Skin epidermis (tissue), 12 donors: ENCODE data around the gene MACROD2.

ENCODE experiments used
- H3K27ac ChIP-seq, 21 experiments: fragments of 200-600 bp; sonication (generic) in 11 of 21; one replicate each; pipeline ENCODE4 v1.5.0; 2020; ENCODE audit warnings: mild to moderate bottlenecking in 3 of 21, inconsistent platforms in 2 of 21, moderate library complexity in 2 of 21
- H3K4me3 ChIP-seq, 7 experiments: fragments of 200-600 bp; sonication (generic) in 2 of 7; one replicate each; pipeline ENCODE4 v1.5.0; 2020; ENCODE audit warnings: inconsistent platforms in 2 of 7, mild to moderate bottlenecking in 2 of 7, moderate library complexity in 1 of 7

Gene MACROD2

DNA sequence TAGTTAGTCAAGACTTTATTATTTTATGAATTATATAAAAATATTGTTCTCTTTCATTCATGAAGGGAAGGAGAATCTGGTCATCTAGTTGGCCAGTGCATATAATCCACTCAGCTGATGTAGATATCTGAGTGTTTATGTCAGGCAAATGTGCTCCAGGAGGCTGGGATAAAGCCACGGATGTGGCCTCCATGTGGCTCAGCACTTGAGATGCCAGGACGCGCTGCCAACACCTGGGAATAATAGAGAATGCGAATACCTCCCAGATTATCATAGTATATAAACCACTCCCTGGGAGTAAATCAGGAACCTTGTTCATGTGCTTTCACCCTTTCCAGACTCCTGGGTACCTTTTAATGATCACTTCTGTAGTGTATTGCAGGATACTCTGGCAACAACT is 1571.9 kb downstream of the MACROD2 start:
- H3K27ac ChIP-seq = no peak overlapping the region

DNA sequence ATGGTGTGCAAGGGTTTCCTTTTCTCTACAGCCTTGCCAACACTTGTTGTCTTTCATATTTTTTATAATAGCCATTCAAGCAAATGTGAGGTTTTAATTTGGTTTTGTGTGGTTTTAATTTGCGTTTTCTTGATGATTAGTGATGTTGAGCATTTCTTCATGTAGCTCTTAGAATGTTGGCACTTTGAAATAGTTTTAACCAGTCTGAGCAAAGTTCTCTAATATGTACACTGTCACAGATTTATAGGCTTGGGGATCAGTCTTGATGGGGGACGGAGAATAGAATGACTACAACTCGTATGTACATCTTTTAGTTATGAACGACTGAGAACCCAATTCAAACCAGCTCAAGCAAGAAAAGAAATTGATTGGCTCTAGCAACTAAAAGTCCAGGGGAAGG is 1574.8 kb downstream of the MACROD2 start:
- H3K27ac ChIP-seq = no peak overlapping the region
- H3K4me3 ChIP-seq = no peak overlapping the region

More for the DNA sequence above, 1571.9 kb downstream of the MACROD2 start:
- no peak overlapping the region for H3K4me3 ChIP-seq

DNA sequence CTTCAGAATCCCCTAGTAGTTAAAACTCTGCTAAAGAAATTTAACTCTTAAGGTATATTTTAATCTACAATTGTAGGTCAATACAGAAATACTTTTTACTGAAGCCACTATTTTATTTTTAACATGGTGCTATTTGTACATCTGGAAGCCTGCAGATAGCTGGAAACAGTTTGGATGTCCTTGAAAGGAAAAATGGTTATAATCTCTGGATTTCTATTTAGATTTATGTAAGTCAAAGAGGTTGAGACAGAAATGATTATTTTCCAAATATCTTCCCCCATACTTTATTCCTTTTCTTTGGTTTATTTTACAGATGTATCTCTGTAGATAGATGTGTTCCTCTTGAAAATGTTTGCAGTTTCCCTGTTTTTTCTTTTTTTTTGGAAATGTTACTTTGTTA is 1575.7 kb downstream of the MACROD2 start:
- no peak overlapping the region for H3K27ac ChIP-seq
- no peak overlapping the region for H3K4me3 ChIP-seq

DNA sequence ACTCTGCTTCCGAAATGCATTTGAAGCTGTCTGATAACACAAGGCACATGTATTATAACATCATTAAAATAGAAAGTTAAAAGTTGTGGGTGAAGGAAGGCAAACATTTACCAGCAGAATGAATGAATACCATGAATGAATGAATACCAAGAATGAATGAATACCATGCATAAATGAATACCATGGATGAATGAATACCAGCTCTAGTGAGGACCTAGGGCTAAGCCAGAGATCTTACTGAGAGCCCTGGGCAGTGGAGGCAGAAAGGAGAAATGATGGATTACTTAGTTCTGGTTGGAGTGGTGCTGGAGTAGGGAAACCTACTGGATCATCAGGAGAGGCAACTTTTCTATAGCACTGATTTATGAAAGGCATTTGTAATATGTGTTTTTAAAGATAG is 1579.9 kb downstream of the MACROD2 start:
- no peak overlapping the region for H3K27ac ChIP-seq
- H3K4me3 ChIP-seq = no peak overlapping the region

DNA sequence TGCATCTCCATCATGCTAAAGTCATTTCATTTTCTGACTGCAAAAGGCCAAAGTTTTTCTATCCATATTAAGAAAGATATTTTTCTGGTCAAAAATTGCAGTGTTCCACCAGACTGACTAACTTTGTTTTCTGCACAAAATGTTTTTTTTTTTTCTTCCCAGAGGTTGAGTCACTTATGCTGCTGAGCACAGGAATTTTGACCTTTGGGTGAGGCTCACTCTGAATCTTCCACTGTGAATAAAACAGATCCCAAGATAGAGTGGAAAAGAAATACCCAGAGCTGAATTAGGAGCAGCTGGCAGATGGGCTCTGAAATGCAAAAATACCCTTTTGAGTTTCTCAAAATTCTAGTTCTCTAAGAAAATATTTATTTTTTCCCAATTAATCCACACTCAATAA is 1581.1 kb downstream of the MACROD2 start:
- no peak overlapping the region for H3K27ac ChIP-seq
- H3K4me3 ChIP-seq = no peak overlapping the region

DNA sequence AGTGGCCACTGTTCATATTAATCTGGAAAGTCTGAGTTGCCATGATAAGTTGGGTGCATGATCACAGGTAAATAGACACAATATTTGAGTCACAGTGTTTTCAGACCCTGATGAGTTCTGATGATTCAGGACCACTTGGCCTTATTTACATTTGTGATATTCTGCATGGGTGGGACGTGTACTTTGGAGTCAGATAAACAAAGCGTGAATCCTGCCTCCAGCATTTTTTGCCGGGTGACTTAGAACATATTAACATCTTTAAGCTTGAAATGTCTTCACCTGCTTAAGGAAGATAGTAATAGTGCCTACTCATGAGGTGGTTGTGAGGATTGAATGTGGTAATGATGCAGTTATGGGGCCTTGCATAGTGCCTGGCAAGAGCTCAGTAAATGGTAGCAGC is 1582.8 kb downstream of the MACROD2 start:
- Histone ChIP-seq H3K27ac (no peak overlapping the region), H3K4me3 (no peak overlapping the region)

DNA sequence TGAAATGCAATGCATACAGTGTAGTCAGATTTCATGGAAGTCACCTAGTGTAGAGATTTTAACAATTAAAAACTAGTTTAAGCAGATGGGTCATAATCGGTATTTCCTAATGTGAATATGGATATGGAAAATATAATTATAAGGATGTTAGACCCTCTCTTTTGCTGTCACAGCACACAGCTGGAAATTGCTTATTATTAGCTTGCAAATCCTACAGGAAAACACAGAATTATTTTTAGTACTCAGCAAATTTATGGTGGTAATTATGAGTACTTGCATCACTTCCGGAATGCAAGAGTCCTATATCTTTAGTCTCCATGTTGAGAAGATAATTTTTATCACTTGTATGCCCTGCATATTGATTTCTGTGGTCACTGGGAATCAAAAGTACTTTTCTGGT is 1584.4 kb downstream of the MACROD2 start:
- no peak overlapping the region for H3K27ac ChIP-seq
- no peak overlapping the region for H3K4me3 ChIP-seq

DNA sequence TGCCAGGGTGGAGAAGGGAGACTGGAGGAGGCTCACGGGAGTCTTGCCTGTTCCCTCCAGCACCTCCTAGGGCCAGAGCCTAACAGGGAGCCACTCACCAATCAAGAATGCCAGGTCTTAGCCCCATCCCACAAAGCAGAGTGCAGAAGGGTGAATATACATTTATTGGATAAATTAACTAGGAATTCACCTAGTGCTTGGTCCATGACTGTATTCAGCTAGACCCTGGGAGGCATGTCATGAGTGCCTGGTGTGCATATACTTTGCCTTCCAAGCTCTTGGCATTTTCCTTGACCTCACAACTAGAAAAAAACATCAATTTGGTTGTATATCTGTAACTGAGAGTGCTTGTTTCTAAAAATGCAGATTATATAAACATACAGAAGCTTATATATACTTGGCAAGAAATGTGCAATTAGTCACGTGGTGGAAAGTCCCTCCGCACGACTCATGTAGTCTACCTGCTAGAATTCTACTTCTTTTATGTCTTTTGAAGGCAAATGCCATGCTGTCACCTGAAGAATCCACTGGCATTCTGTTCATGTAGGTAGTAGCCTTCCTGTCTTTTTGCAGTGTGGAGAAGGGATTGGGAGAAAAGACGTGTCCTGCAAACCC is 1586.9 kb downstream of the MACROD2 start:
- no peak overlapping the region for H3K4me3 ChIP-seq

DNA sequence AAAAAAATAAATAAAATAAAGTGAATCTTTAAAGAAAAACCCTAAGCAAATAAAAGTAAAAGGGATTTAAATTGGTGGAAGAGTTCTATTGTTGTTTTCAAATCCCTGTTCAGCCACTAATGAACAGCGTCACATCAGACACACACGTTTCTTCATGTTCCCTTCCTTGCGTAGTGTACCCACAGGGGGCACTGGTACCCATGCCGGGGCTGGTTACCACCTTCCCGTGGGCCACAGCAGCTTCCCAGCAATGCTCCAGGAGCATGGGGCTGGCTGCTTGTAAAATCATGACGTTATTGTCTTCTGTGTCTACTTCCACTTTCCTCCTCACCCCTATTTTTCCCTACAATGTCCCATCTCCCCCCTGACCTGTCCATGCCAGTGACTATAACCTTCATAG is 1589.2 kb downstream of the MACROD2 start:
- Histone ChIP-seq H3K4me3 (no peak overlapping the region), H3K27ac (no peak overlapping the region)

More for the DNA sequence above, 1586.9 kb downstream of the MACROD2 start:
- no peak overlapping the region for H3K27ac ChIP-seq

DNA sequence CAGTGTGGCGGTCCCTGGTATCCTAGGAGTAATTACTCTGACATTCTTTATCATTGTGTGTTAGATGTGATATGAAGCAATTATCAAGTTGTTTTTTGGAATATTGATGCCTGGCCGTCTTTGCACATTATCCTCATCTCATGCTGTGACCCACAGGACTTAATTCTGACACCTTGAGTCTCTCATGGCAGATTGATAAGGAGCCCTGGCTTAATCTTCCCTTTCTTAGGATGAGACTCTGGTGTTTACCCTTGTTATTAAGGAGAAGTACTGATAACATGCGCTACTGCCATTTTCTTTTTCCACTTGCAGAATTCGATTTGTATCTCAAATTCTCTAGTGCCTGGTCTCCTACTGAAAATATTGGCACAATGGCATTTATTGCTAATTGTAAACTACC is 1597.8 kb downstream of the MACROD2 start:
- no peak overlapping the region for H3K4me3 ChIP-seq
- no peak overlapping the region for H3K27ac ChIP-seq

DNA sequence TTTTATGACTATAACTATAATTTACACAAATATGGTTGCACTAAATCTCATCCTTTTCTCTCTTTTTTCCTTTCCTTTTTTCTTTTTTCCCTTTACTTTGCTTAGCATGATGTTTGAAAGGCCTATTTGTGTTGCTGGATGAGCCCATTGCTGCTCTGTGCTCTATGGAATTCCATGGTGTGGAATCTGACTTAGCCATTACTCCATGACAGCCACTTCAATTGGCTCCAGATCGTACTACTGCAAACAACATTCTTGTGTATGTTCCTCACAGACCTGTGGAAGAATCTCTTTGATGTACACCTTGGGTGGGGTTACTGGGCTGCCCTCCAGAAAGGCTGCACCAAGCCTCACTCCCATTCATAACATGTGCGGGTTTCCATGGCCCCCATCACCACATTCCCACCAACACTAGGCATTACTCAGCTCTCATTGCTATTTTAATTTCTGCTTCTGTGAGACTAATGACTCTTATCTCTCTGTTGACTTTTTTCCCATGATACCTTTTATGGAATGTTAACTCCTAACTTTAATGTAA is 1598.9 kb downstream of the MACROD2 start:
- Histone ChIP-seq H3K4me3 (no peak overlapping the region), H3K27ac (no peak overlapping the region)

DNA sequence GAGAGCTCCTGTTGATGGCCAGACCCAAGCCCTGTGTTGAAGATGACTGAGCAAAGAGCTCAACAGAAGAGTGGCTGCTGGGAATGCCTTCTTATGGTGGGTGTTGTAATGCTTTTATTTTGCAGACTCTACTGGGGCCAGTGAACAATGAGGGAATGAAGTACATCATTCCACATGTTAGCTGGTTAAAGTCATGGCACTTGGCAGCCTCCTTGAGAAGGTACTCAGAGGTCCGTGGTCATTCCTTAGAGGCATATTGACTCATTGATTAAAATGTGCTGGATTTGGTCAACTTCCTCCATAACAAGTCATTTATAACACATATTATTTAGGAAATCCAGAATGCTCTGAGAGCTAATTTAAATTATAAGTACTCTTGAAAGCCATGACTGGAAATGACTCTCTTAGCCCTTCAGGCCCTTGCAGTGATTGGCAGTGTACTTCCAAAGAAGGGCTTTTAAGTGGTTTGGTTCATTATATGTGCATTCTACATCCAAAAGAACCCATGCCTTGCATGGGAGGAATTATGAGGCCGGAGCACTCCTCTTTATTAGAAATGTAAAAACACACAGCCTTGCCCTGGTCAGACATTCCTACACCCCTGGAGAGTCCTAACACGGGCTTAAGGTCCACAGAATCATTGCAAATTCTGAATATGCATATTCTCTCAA is 1601.0 kb downstream of the MACROD2 start:
- H3K4me3 ChIP-seq = no peak overlapping the region
- H3K27ac ChIP-seq = no peak overlapping the region

DNA sequence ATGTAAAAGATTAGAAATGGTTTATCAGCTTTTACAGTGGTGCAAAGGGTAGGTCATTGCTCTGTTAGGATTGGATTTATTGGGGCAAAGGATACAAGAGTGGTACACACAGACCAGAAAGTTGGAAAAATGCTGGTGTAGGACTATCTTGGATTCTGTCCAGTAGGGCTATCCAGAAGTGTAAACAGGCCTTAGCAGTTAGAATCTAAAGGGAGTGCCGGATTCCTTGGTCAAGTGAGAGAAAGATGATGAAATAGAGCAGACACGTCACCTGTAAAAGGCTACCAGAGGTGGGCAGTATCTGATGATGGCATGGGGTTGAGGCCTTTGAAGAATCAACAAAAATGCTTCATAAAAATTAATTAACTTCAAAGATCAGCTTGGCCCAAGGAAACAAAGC is 1602.0 kb downstream of the MACROD2 start:
- Histone ChIP-seq H3K27ac (no peak overlapping the region), H3K4me3 (no peak overlapping the region)

DNA sequence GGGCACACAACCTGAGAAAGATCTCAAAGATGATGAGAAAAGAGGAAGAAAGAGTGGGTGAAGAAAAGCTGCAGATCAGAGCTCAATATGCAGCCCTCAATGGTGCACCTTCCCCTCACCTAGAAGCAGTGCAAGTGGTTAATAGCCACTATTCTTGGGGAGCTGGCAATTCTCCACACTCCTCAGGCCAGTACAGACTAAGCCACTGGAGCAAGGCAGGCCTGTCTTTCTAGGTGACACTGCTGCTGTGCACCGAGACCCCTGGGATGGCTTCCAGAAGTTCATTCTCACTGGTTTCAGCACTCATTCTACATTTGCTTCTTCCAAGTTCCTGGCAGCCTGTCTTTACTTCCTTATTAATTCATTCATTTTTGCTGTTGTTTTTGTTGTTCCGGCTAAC is 1604.6 kb downstream of the MACROD2 start:
- Histone ChIP-seq H3K27ac (no peak overlapping the region), H3K4me3 (no peak overlapping the region)

DNA sequence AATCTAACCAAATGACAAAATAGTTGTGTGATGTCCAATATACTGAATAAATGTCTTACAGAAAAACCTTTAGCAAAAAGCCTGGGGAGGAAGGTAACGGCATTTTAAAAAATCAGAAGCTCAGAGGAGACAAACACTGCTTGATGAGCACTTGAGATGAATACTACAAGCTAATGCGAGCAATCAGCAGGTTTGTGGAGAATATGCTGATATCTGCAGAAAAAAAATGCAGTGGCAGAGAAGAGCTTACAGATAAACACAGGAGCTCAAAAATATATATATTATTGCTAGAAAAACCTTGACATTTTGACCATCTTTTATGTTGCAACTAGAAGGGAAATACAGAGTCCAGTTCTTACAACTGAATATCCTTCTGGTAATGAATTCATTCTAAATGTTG is 1605.2 kb downstream of the MACROD2 start:
- no peak overlapping the region for H3K27ac ChIP-seq

DNA sequence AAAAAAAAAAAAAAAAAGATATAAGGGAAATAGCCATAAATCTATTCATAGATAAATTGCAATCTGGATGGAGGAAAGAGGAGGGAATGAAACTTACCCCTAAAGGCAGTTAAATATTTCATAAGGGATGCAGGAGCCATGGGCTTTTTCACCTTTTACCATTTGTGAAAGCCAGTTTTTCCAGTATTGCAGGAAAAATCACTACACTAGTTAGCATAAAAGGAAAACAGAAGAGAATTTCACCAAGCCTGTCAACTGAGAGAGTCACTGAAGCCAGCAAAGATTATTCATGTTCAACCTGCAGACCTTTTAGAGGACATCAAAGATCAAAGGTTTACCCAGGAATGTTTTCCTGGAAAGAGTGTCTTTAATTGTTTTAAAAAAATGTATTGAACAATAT is 1608.2 kb downstream of the MACROD2 start:
- H3K27ac ChIP-seq = no peak overlapping the region
- no peak overlapping the region for H3K4me3 ChIP-seq

More for the DNA sequence above, 1605.2 kb downstream of the MACROD2 start:
- no peak overlapping the region for H3K4me3 ChIP-seq

DNA sequence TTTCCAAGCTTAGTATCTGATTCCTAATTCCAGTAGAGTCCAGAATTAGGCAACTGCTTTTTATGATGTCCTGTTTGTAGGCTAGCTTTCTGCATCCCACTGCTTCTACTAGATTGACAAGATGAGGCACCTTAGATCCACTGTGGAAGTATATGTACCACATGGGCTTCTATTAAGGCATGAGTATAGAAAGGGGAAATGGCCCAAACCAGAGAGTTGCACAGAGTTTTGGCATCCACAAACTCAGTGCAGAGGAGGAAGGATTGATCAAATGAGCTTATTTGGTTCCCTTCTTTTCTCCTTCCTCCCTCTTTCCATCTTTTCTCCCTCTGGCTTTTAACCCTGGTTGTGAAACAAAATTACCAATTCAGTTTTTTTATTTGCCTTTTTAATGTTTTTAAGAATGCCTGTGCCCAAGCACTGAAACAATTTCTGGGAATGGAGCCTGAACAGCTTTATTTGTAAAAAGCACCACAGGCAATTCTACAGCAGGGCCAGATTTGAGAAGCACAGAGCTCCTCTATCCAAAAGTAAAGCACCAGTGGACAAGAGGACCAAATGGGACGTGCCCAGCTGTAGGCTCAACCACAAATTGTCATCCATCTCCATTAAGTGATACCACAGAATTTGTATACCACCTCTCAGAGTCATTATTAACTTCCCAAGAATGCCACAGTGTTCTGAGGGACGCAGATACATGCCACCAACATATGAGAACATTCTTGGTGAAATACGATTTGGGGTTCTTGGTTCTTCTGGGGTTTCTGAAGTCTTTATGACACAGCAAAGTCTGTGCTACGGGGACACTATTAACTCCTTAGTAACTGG is 1608.9 kb downstream of the MACROD2 start:
- no peak overlapping the region for H3K4me3 ChIP-seq
- H3K27ac ChIP-seq = no peak overlapping the region

DNA sequence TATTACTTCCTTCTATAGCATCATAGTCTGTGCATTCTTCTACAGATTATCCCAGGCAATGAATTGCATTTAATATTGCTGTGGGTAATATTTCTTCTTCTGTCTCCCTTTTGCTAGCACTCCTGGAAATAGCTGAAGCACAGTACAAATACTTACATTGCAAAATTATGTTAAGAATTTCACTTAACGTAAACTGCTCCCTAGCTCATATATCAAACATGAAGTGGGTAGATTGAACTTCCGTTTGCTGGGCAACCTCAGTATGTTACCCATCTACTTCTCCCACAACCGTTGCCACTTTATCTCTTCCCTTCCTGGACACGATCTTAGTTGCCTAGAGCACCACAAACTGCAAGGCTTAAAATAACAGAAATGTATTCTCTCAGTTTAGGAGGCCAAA is 1614.6 kb downstream of the MACROD2 start:
- Histone ChIP-seq H3K4me3 (no peak overlapping the region), H3K27ac (no peak overlapping the region)

DNA sequence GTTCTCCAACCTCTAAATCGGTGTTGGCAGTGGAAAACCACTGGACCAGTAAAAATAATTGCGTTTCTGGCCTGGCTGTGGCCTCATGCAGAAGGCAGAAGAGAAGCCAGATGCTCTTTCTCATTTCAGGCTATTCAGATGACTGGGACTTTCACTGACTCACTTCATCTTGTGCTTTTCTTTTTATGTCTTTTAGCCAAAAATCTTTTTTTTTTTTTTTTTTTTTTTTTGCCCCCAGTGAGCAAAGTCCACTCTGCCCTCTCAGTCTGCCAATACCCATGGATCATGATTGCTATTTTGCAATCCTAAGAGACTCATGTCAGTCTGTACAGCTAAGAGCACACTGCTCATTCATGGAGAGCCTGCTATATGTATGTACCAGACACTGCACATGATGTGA is 1615.5 kb downstream of the MACROD2 start:
- no peak overlapping the region for H3K27ac ChIP-seq
- no peak overlapping the region for H3K4me3 ChIP-seq

DNA sequence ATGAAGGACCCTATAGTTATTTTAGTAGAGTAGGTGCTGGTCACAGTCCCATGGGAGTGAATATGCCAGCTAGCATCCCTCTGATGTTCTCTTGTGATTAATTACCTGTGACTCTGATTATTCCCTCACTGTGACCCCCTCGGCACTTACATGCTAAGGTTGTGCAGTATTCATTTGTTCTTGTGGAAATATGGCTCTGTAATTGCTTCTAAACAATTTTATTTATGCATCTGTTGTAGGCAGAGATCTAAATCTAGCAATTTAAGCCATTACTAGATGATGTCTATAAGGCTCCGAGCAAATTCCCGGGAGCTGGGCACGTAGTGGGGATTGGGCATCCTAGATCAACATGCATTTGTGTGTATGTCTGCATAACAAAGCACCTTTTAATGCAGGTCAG is 1616.2 kb downstream of the MACROD2 start:
- Histone ChIP-seq H3K27ac (no peak overlapping the region), H3K4me3 (no peak overlapping the region)

DNA sequence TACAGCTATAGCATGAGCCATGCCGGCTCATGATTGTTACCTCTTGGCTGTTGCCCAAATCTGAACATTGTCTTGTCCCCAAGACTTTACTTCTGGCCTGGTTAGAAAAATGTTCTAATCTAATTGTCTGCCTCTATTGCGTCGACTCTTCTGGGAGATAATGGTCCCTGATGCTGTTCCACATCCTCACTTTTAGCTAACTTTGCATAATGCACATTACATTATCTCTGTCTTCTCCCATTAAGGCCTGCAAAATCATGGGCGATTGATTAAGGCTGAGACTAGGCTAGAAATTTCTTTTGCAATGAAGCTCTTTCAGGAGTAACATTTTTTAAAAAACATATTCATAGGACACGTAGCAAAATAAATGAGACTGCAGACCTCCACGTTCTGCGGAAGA is 1616.9 kb downstream of the MACROD2 start:
- no peak overlapping the region for H3K27ac ChIP-seq
- no peak overlapping the region for H3K4me3 ChIP-seq
